ENCODE data around the gene GSTM5.
A peak's percentile ranks its signal among the peaks of the same experiment; 100 is the strongest.
"Not testable (repeated sequence)": the region's sequence is repeated elsewhere in the genome, so short reads cannot be mapped to it uniquely, and the experiment has no call there.

Gene GSTM5

GRCh38 chr1:109761227-109762038 lies 49.4 kb downstream of the GSTM5 start:
- Histone ChIP-seq H3K9ac (no peak overlapping the region), H3K4me2 (no peak overlapping the region), H3K9me3 (no peaks in the 10 kb centered on the region), H3K27me3 (no peaks in the 10 kb centered on the region), H3K36me3 (no peaks in the 10 kb centered on the region), H4K20me1 (no peaks in the 10 kb centered on the region), H3K4me1 (peaks cover 7% of the 10 kb centered on the region; the same call in 1 of the 2 replicates), H3K27ac (no peak overlapping the region), H3K4me3 (no peak overlapping the region)
- TF ChIP-seq Cebpa-rat (IDR thresholded peaks at IDR 0.05): no peak

DNA sequence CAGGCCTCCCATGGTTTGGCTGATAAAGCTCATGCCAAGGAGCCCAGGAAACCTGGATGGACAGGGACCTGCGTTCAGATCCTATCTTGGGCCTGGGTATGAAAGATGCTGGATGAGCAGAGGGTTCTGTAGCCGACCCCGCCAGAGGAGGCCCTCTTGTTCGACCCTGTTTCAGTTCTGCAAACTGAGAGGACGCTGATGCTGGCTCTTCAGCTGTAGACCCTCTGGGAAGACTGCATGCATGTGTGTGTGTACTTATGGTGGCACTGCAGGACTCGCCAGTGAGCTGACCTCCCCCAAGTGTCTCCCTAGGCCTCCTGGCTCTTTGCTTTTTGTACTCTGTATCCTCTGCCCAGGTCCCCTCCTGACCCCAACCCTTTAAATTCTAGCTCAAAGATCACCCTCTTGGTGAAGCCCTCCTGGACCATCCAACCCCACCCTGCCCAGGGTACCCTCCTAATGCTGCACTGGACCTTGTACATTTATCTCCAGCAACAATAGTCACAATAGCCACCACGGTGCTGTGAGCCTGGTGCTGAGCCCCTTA lies 50.1 kb downstream of the GSTM5 start:
- no peak overlapping the region for H3K4me2 ChIP-seq
- no peak overlapping the region for H3K4me3 ChIP-seq
- no peak for TF ChIP-seq Cebpa-rat (IDR thresholded peaks at IDR 0.05)
- H3K27me3 ChIP-seq: no peaks in the 10 kb centered on the region
- H3K4me1 ChIP-seq: peaks cover 7% of the 10 kb centered on the region; the same call in 1 of the 2 replicates
- H3K9ac ChIP-seq: no peak overlapping the region
- no peaks in the 10 kb centered on the region for H3K9me3 ChIP-seq
- H3K36me3 ChIP-seq: no peaks in the 10 kb centered on the region
- H4K20me1 ChIP-seq: no peaks in the 10 kb centered on the region
- H3K27ac ChIP-seq: no peak overlapping the region

GRCh38 chr1:109762821-109763645 lies 51.0 kb downstream of the GSTM5 start:
- Histone ChIP-seq H4K20me1 (no peaks in the 10 kb centered on the region), H3K4me3 (no peak overlapping the region), H3K27me3 (no peaks in the 10 kb centered on the region), H3K9me3 (no peaks in the 10 kb centered on the region), H3K4me2 (no peak overlapping the region; the same call in 1 of the 2 replicates), H3K9ac (no peak overlapping the region), H3K27ac (peak overlapping the region; percentile 58), H3K36me3 (no peaks in the 10 kb centered on the region), H3K4me1 (peaks cover 7% of the 10 kb centered on the region; the same call in 1 of the 2 replicates)
- TF ChIP-seq Cebpa-rat (IDR thresholded peaks at IDR 0.05): no peak

GRCh38 chr1:109763646-109764415 lies 51.8 kb downstream of the GSTM5 start, which contains the start of gene EPS8L3:
Gene EPS8L3, minus strand, starts transcription at chr1:109763923. Its CDS starts 2,174 bp downstream, at chr1:109761749.
- no peaks in the 10 kb centered on the region for H3K9me3 ChIP-seq
- no peak within 1 kb of the TSS for H3K9ac ChIP-seq
- H3K4me1 ChIP-seq: peaks cover 7% of the 10 kb centered on the region; the same call in 1 of the 2 replicates
- peak within 1 kb of the TSS; percentile 58 for H3K27ac ChIP-seq
- no peak for TF ChIP-seq Cebpa-rat (IDR thresholded peaks at IDR 0.05)
- H3K4me2 ChIP-seq: no peak within 1 kb of the TSS; the same call in 1 of the 2 replicates
- H3K36me3 ChIP-seq: no peaks in the 10 kb centered on the region
- no peaks in the 10 kb centered on the region for H3K27me3 ChIP-seq
- H4K20me1 ChIP-seq: no peaks in the 10 kb centered on the region
- no peak within 1 kb of the TSS for H3K4me3 ChIP-seq

DNA sequence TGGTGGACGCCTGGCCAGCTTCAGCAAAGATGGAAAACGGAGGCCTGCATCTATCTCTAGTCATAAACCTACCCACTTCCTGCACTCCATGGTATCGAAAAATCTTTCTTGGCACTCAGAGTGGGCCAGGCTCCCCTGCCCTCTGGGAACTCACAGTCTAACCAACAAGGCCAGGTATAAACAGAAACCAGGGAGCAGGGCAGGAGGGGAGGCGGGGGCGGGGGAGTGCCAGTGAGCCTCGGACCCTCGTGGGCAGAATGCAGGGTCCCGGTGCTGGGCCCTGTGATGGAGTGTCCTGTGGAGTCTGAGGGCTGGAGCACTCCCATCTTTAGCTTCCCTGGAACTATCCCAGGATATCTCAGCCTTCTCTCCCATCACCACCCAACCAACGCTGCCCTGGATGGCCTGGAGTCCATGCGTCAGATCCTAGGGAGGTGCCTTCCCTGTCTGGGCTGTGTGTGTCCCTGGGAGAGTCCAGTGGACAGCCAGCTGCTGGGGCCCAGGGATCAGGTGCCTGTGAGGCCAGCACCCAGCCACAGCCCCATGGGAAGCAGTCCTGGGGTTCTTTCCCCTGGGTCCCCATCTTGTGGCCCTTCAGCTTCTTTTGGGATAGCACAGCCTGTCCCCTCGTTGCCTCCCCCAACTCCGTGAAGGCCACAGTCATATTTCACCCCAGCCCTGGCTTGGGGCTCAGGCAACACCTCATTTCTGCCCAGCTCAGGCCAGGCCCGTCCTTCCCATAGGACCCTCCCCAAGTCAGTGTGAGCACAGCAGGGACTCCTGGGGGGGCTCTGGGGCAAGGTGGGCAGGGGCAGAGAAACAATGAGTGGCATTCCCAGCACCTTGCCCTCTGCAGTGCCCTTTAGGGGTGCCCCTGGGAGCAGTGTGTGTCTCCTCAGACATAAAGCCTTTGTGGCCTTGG lies 52.8 kb downstream of the GSTM5 start:
- H3K9me3 ChIP-seq: no peaks in the 10 kb centered on the region
- H3K27ac ChIP-seq: no peak overlapping the region
- H3K27me3 ChIP-seq: no peaks in the 10 kb centered on the region
- H3K9ac ChIP-seq: no peak overlapping the region
- H4K20me1 ChIP-seq: no peaks in the 10 kb centered on the region
- H3K4me2 ChIP-seq: no peak overlapping the region
- H3K4me1 ChIP-seq: peaks cover 7% of the 10 kb centered on the region; the same call in 1 of the 2 replicates
- no peaks in the 10 kb centered on the region for H3K36me3 ChIP-seq
- H3K4me3 ChIP-seq: no peak overlapping the region
- no peak for TF ChIP-seq Cebpa-rat (IDR thresholded peaks at IDR 0.05)

- Histone ChIP-seq H4K20me1 (no peaks in the 10 kb centered on the region), H3K9ac (no peak overlapping the region), H3K36me3 (no peaks in the 10 kb centered on the region), H3K27ac (no peak overlapping the region), H3K4me1 (peaks cover 7% of the 10 kb centered on the region; the same call in 1 of the 2 replicates), H3K9me3 (no peaks in the 10 kb centered on the region), H3K4me3 (no peak overlapping the region), H3K27me3 (no peaks in the 10 kb centered on the region), H3K4me2 (no peak overlapping the region)
- no peak for TF ChIP-seq Cebpa-rat (IDR thresholded peaks at IDR 0.05)
Observed at GRCh38 chr1:109765483-109765815, 53.4 kb downstream of the GSTM5 start.

DNA sequence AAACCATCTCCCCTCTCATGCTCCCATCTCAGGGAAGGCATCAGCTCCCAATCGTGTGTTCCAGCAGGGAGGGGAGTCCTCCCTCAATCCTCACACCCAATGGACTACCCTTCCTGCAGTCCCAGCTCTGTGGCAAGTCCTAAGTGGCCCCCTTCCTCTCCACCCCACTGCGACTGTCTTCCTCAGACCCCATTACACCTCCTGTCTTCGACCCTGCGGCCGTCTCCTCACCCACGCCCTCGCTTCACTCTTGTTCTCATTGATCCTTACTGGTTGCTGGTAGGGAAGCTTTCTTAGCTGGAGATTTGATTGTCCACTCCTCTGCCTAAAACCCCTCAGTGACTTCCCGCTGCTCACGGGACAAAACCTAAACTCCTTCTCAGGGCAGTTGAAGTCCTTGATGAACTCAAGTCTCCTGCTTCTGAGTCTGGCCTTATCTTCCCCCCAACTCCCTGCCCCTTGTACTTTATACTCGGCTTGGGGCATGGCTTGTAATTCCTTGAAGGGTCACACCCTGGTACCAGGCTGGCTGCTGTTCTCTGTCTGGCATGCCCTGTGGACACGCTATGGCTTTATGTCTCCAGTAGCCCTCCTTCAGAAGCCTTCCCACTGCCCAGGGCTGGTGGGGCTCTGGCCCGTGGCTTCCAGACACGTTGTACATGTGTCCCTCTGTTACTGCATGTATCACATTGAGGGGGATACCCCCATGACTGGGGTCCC lies 54.0 kb downstream of the GSTM5 start:
- H3K27ac ChIP-seq: no peak overlapping the region
- no peak overlapping the region for H3K4me2 ChIP-seq
- H3K4me1 ChIP-seq: peaks cover 13% of the 10 kb centered on the region
- no peaks in the 10 kb centered on the region for H3K36me3 ChIP-seq
- H3K4me3 ChIP-seq: no peak overlapping the region
- H3K9me3 ChIP-seq: no peaks in the 10 kb centered on the region
- H3K27me3 ChIP-seq: no peaks in the 10 kb centered on the region
- H4K20me1 ChIP-seq: no peaks in the 10 kb centered on the region
- no peak overlapping the region for H3K9ac ChIP-seq
- TF ChIP-seq Cebpa-rat (IDR thresholded peaks at IDR 0.05): no peak

- not testable (repeated sequence) for H3K9ac ChIP-seq, H3K36me3 ChIP-seq, H3K27ac ChIP-seq, H4K20me1 ChIP-seq, H3K27me3 ChIP-seq, H3K4me2 ChIP-seq, H3K4me3 ChIP-seq, H3K9me3 ChIP-seq
- H3K4me1 ChIP-seq: peaks cover 23% of the 10 kb centered on the region
Observed at GRCh38 chr1:109766991-109767636, 55.1 kb downstream of the GSTM5 start.

Data from BLaER1 (cell line).